Measurements from ENCODE around the gene FASN. TPM values are rescaled to one million over a fixed set of nuclear protein-coding genes. Genes with fewer than 3 reads are reported as not detected.

FASN gene
- total RNA-seq, 1 donor from 2014 or later = 228 TPM

DNA sequence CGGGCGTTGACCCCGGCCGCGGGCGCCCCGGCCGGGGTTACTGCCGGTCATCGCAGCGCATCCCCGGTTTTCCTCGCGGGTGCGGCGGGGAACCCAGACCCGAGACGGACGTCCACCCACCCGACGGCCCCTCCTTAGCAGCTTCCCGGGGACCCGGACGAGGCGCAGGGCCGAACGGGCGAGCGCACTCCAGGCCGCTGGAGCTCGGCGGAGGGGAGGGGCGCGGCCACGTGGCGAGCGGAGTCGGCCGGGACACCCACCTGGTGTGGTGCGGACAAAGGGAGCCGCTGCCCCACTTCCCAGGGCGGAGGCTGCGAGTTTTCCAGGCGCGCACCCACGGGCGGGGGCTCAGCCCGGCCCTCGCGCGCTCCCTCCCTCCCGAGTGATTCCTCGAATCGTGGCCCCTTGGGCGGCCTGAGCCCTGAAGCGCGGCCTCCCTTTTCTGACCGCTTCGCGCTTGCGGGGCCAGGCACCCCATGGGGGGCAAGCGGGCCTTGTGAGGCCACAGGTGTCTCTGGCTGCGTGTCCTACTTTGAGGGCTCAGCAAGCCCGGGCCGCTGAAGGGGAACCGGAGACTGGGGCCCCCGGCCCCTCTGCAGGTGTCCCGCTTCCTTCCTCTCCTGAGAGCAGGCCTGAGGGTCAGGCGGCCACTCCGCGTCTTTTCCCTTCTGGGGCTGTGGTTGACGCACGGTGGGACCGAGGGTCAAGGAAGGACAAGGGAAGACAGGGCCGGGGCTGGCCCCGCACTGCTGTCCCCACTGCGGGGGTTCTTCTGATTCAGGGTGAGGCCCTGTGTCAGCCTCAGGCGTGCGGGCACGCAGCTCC lies 1.1 kb upstream of the FASN start:
- H3K9me3 Mint-ChIP-seq = no peaks in the 10 kb centered on the region
- DNase-seq (ENCODE audit: extremely low spot score, unreplicated experiment) = no peak

DNA sequence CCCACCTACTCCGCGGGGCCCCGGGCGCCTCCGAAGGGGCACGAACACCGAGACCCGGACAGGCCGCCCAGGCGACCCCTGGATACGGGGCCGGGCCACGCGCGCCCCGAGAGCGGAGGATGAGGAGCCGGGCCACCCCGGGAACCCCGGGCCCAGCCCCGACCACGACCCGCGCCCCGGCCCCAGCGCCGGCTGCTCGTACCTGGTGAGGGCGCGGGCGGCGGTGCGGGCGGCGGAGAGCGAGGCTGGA lies 192 bp downstream of the FASN start:
- TF ChIP-seq, protein P1, sequence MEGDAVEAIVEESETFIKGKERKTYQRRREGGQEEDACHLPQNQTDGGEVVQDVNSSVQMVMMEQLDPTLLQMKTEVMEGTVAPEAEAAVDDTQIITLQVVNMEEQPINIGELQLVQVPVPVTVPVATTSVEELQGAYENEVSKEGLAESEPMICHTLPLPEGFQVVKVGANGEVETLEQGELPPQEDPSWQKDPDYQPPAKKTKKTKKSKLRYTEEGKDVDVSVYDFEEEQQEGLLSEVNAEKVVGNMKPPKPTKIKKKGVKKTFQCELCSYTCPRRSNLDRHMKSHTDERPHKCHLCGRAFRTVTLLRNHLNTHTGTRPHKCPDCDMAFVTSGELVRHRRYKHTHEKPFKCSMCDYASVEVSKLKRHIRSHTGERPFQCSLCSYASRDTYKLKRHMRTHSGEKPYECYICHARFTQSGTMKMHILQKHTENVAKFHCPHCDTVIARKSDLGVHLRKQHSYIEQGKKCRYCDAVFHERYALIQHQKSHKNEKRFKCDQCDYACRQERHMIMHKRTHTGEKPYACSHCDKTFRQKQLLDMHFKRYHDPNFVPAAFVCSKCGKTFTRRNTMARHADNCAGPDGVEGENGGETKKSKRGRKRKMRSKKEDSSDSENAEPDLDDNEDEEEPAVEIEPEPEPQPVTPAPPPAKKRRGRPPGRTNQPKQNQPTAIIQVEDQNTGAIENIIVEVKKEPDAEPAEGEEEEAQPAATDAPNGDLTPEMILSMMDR (conservative IDR thresholded peaks at IDR 0.05) = no peak
- no peaks in the 10 kb centered on the region for H3K4me1 Mint-ChIP-seq (ENCODE audit: unreplicated experiment)
- no peaks in the 10 kb centered on the region for H3K27me3 Mint-ChIP-seq
- H3K27ac Mint-ChIP-seq = no peak overlapping the region
- DNase-seq (ENCODE audit: extremely low spot score, unreplicated experiment) = no peak
- peak overlapping the region; percentile 67 for H3K4me3 Mint-ChIP-seq
- no peaks in the 10 kb centered on the region for H3K9me3 Mint-ChIP-seq
- no peaks in the 10 kb centered on the region for H3K36me3 Mint-ChIP-seq

More for the DNA sequence above, 1.1 kb upstream of the FASN start:
- peak overlapping the region; percentile 62 for H3K27ac Mint-ChIP-seq
- no peaks in the 10 kb centered on the region for H3K36me3 Mint-ChIP-seq
- H3K4me3 Mint-ChIP-seq = peak overlapping the region; percentile 80
- peaks cover 4% of the 10 kb centered on the region for H3K4me1 Mint-ChIP-seq (ENCODE audit: unreplicated experiment)
- TF ChIP-seq, protein P1 (conservative IDR thresholded peaks at IDR 0.05) = no peak
- H3K27me3 Mint-ChIP-seq = no peaks in the 10 kb centered on the region

DNA sequence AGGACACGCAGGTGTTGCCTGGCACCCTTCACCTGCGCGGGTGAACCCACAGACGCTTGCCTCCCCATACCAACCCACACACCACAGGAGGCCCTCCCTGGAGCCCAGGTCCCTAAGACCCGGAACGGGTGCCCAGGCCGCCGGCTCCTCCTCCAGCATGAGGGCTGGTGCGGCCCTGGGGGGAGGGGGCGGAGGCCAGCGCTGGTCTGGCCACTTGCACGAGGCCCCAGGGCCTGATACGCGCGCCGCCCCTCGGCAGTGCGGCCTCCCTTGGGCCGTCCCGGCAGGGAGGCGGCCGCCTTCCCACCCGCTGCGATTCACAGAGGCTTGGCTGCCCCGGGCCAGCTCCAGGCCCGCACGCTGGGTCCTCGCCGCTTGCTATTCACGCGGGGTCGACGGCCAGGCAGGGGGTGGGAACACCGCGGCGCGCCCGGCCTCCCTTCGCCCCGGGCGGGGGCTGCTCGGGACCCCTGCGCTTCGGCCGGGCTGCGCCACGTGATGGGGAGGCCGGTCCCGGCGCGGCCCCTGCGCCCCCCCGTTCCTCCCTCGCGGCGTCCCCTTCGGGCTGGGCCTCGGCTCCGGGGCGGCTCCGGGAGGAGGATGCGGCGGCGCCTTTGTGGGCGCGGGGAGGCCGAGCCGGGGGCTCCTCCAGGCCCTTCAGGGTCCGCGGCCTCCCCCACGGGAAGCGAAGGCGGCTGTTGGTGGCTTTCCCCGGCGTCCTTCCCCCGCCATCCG lies 685 bp downstream of the FASN start:
- Mint-ChIP-seq H3K4me1 (ENCODE audit: unreplicated experiment) (no peaks in the 10 kb centered on the region), H3K36me3 (no peaks in the 10 kb centered on the region), H3K27me3 (no peaks in the 10 kb centered on the region), H3K27ac (peak overlapping the region; percentile 23), H3K4me3 (peak overlapping the region; percentile 82), H3K9me3 (no peaks in the 10 kb centered on the region)
- DNase-seq (ENCODE audit: extremely low spot score, unreplicated experiment) = no peak
- TF ChIP-seq, protein P1 (conservative IDR thresholded peaks at IDR 0.05) = no peak

DNA sequence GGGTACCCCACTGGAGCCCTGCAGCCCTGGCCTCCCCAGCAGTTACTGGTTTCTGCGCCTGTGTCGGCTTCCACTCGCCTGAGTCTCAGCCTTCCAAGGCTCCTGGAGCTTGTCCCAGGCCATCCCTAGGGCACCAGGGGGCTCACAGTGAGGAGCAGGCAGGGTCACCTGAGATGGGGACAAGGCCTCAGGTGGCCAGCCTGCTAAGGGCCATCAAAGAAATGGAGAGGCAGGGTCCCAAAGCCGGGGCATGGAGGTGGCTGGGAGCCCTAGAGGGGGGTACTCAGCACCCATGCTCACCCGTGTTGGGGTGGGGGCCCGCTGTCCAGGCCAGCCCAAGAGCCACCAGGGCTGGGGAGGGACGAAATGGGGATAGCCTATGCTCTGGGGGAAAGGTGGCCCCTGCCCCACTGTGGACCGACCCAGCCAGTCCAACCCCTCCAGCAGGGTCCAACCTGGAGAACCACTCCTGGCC lies 1.3 kb downstream of the FASN start:
- Mint-ChIP-seq H3K4me3 (peak overlapping the region; percentile 82), H3K4me1 (ENCODE audit: unreplicated experiment) (no peaks in the 10 kb centered on the region), H3K9me3 (no peaks in the 10 kb centered on the region), H3K36me3 (no peaks in the 10 kb centered on the region), H3K27ac (peak overlapping the region; percentile 23), H3K27me3 (no peaks in the 10 kb centered on the region)
- no peak for DNase-seq (ENCODE audit: extremely low spot score, unreplicated experiment)
- TF ChIP-seq, protein P1 (conservative IDR thresholded peaks at IDR 0.05) = no peak

DNA sequence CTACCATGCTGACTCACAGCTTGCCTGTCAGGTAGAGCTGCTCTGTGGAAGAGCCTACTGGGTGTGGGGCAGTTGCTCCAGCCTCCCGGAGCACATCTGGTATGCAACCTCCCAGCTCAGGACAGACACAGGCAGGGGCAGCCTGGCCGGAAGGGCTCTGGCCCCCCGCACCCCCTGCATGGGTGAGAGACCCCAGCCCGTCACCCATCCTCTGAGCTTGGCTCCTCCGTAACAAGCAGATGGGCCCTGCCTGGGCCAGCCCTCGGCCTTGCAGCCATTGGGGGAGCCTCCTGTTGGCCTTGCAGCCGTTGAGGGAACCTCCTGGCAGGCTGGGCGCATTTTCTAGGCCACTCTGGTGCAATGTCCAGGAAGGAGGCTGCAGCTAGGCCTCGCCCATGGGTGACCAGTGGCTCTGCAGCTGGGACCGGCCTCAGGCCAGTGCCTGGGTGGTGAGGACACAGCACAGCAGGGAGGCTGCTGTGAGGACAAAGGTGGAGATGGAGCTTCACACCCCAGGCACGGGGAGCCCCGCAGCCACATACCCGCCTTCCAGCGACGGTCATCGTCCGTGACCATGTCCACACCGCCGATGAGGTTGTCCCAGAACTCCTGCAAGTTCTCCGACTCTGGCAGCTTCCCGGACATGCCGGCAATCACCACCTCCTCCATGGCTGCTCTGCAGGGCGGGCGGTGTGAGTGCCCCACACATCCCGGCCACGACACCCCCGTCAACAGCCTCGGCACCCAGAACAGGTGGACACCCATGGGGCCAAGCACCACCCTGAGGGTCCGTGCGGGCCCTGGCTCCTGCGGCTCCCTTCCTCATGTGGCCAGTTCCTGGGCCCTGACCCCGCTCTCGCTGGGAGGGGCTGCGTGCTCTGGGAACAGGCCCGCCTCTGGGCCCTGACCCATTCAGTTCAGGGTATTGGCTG lies 2.0 kb downstream of the FASN start:
- no peak for DNase-seq (ENCODE audit: extremely low spot score, unreplicated experiment)
- Mint-ChIP-seq H3K27ac (peak overlapping the region; percentile 75), H3K27me3 (no peaks in the 10 kb centered on the region), H3K9me3 (no peaks in the 10 kb centered on the region), H3K36me3 (no peaks in the 10 kb centered on the region), H3K4me3 (peak overlapping the region; percentile 82), H3K4me1 (ENCODE audit: unreplicated experiment) (no peaks in the 10 kb centered on the region)
- TF ChIP-seq, protein P1 (conservative IDR thresholded peaks at IDR 0.05) = no peak

All from type B pancreatic cell (in vitro differentiated cells).